HS-27A (cell line): ENCODE measurements around the gene MORN1.

Experiments
- DNase-seq: peaks from one replicate; pipeline ENCODE4 v3.0.0-alpha.2; 2012; ENCODE audit warnings: low read depth, missing footprints

MORN1 gene

GRCh38 chr1:2385606-2386280, 5.6 kb downstream of the MORN1 start:
- no peak for DNase-seq

GRCh38 chr1:2384941-2385481, 6.3 kb downstream of the MORN1 start:
- no peak for DNase-seq

- DNase-seq: no peak
Measured at GRCh38 chr1:2384130-2384860, 7.1 kb downstream of the MORN1 start.

GRCh38 chr1:2383576-2383975, 7.8 kb downstream of the MORN1 start:
- no peak for DNase-seq

- no peak for DNase-seq
Measured at GRCh38 chr1:2382621-2383361, 8.6 kb downstream of the MORN1 start.

- DNase-seq: peak; percentile 27
Measured at GRCh38 chr1:2381741-2382620, 9.4 kb downstream of the MORN1 start.

- DNase-seq: no peak
Measured at GRCh38 chr1:2380816-2381591, 10.3 kb downstream of the MORN1 start.

- DNase-seq: no peak
Measured at GRCh38 chr1:2379733-2380404, 11.5 kb downstream of the MORN1 start.

GRCh38 chr1:2378956-2379732, 12.2 kb downstream of the MORN1 start:
- DNase-seq: no peak

- DNase-seq: no peak
Measured at GRCh38 chr1:2378441-2378851, 12.9 kb downstream of the MORN1 start.

GRCh38 chr1:2377751-2378440, 13.5 kb downstream of the MORN1 start:
- no peak for DNase-seq

- no peak for DNase-seq
Measured at GRCh38 chr1:2376931-2377672, 14.3 kb downstream of the MORN1 start.

GRCh38 chr1:2376261-2376741, 15.1 kb downstream of the MORN1 start:
- no peak for DNase-seq

GRCh38 chr1:2375923-2376260, 15.5 kb downstream of the MORN1 start:
- DNase-seq: no peak

GRCh38 chr1:2375246-2375922, 16.0 kb downstream of the MORN1 start:
- no peak for DNase-seq

GRCh38 chr1:2374252-2375155, 16.9 kb downstream of the MORN1 start:
- DNase-seq: no peak
